CD4-positive, alpha-beta T cell (primary cell): Measurements from ENCODE around the gene PITPNC1. TPM values are rescaled to one million over a fixed set of nuclear protein-coding genes. Genes with fewer than 3 reads are reported as not detected.

ENCODE experiments used
- ATAC-seq: fragments of 200-7000 bp; cut with Tn5 transposase; one replicate; pipeline ENCODE4 v1.10.0; 2022; ENCODE audit warnings: mild to moderate bottlenecking; ENCODE audit not compliant: poor library complexity
- CTCF ChIA-PET: fragments of 350-600 bp; sonication (Branson Sonifier 250); formaldehyde crosslinking; loops from one replicate; lab custom pipeline; 2021; ENCODE audit warnings: antibody characterized with exemption, inconsistent platforms; lab: Charles Lee
- POLR2A ChIA-PET: fragments of 350-600 bp; sonication (Branson Sonifier 250); formaldehyde crosslinking; loops from one replicate; lab custom pipeline; 2021; ENCODE audit warnings: antibody characterized with exemption, inconsistent platforms; lab: Charles Lee
- DNase-seq, 14 experiments: peaks; one replicate each; pipeline ENCODE4 v3.0.0-alpha.2; 2013 to 2020; ENCODE audit warnings: mixed read lengths in 2 of 14
- H3K27ac ChIP-seq, 2 donors: one replicate each; pipeline versions ENCODE4 v1.5.1 to v1.7.0; 2013; ENCODE audit warnings: low read length in 2 of 2, low read depth in 1 of 2, mild to moderate bottlenecking in 1 of 2
- H3K27me3 ChIP-seq, 2 experiments: 1 replicate in 1 of 2; 2 replicates in 1 of 2; pipeline versions ENCODE4 v1.6.1 to v1.7.0; 2013; ENCODE audit warnings: low read length in 2 of 2, control low read depth in 1 of 2, mild to moderate bottlenecking in 1 of 2, moderate library complexity in 1 of 2; ENCODE audit not compliant: insufficient read depth in 2 of 2, control insufficient read depth in 1 of 2
- H3K36me3 ChIP-seq: one replicate; pipeline ENCODE4 v1.6.1; 2013; ENCODE audit warnings: low read length, control low read depth; ENCODE audit not compliant: insufficient read depth
- H3K4me1 ChIP-seq: one replicate; pipeline ENCODE4 v1.6.1; 2013; ENCODE audit warnings: low read length, control low read depth; ENCODE audit not compliant: insufficient read depth
- H3K4me3 ChIP-seq: one replicate; pipeline ENCODE4 v1.5.1; 2013; ENCODE audit warnings: mild to moderate bottlenecking, low read length, moderate library complexity
- H3K9me3 ChIP-seq, 2 experiments: 1 replicate in 1 of 2; 2 replicates in 1 of 2; pipeline versions ENCODE4 v1.6.1 to v1.7.0; 2013; ENCODE audit warnings: low read length in 2 of 2, mild to moderate bottlenecking in 2 of 2, control low read depth in 1 of 2, moderate library complexity in 1 of 2; ENCODE audit not compliant: control insufficient read depth in 1 of 2, insufficient read depth in 1 of 2
- H3K27ac Mint-ChIP-seq: one replicate; pipeline ENCODE4 v1.8.0; 2020; ENCODE audit warnings: mixed read lengths
- H3K27me3 Mint-ChIP-seq: one replicate; pipeline ENCODE4 v1.8.0; 2021; ENCODE audit warnings: mixed read lengths
- H3K36me3 Mint-ChIP-seq: one replicate; pipeline ENCODE4 v1.8.0; 2021; ENCODE audit warnings: low read depth, mixed read lengths
- H3K4me1 Mint-ChIP-seq: one replicate; pipeline ENCODE4 v1.8.0; 2021; ENCODE audit warnings: low read depth, mixed read lengths
- H3K4me3 Mint-ChIP-seq: one replicate; pipeline ENCODE4 v1.8.0; 2020; ENCODE audit warnings: mild to moderate bottlenecking, mixed read lengths
- H3K9me3 Mint-ChIP-seq: one replicate; pipeline ENCODE4 v1.8.0; 2020; ENCODE audit warnings: mixed read lengths
- intact Hi-C, 2 experiments: fragments of 100-400 bp; cut with DNase I in 1 of 2; cut with micrococcal nuclease in 1 of 2; formaldehyde crosslinking; loops; one replicate each; pipeline versions ENCODE4 v1.15.1 to v1.9.0; 2023 to 2025; cut with DNase I, micrococcal nuclease
- total RNA-seq, 174 experiments: library from RNA in 2 of 174; stranded (reverse) in 2 of 174; gene quantifications; one replicate each; pipeline ENCODE4 v1.2.3 and lab custom pipeline; 2021 to 2026
- TF ChIP-seq, protein P1 (sequence below): fragments of 200-600 bp; IDR thresholded peaks from one replicate; pipeline ENCODE4 v1.8.0; 2022; ENCODE audit warnings: antibody characterized with exemption, mild to moderate bottlenecking

PITPNC1 gene
- total RNA-seq, 2 experiments from 2014 or later, result 80.2 to 83.4 TPM

DNA sequence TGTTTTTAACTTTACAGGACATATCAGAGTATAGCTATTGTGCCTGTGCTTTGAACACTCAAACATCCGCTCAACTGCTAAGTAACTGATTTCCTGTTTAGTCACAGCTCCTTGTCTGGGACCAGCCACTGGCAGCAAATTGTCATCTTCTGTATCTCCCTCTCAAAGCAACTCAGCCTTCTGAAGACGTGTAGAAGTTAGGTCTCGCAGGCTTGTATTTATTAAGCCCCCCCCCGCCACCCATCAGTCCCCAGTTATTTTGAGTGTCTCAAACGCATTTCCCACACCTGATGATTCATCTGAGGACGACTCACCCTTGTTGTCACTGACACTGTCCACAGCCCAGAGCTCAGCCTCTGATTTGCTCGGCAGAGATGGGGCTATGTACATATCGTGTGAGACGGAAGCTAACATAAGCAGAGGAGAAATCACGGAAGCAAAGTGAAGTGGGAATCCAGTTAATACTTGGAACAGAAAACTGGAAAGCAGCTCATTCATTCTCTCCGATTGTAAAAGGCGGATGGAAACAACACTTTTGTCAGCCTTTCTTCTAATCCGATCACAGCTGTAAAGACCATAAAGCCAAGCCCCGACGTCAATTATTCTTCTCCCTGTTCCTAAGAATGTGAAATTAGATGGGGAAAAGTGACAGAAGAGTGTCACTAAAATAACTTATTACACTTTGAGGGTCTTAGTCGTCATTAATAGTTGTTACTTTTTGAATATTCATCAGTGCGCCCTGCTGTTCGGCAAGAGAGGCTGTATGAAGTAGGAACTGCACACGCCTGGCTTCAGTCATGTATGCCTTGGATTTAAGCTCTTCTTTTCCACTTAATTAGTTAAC is 64.2 kb downstream of the PITPNC1 start:
- TF ChIP-seq, protein P1, sequence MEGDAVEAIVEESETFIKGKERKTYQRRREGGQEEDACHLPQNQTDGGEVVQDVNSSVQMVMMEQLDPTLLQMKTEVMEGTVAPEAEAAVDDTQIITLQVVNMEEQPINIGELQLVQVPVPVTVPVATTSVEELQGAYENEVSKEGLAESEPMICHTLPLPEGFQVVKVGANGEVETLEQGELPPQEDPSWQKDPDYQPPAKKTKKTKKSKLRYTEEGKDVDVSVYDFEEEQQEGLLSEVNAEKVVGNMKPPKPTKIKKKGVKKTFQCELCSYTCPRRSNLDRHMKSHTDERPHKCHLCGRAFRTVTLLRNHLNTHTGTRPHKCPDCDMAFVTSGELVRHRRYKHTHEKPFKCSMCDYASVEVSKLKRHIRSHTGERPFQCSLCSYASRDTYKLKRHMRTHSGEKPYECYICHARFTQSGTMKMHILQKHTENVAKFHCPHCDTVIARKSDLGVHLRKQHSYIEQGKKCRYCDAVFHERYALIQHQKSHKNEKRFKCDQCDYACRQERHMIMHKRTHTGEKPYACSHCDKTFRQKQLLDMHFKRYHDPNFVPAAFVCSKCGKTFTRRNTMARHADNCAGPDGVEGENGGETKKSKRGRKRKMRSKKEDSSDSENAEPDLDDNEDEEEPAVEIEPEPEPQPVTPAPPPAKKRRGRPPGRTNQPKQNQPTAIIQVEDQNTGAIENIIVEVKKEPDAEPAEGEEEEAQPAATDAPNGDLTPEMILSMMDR, result no peak
- peak overlapping the region; percentile 80 for H3K4me3 Mint-ChIP-seq
- peaks cover 89% of the 10 kb centered on the region for H3K4me1 Mint-ChIP-seq
- intact Hi-C loops, result loop anchor here (1.0 to 2.0 kb wide), 5 partner anchors 11 to 62 kb away; no protein-coding TSS in a partner anchor
- Histone ChIP-seq H3K9me3 (no peaks in the 10 kb centered on the region), H3K27ac (peak overlapping the region; percentile 89 to 93), H3K36me3 (no peaks in the 10 kb centered on the region), H3K4me3 (peak overlapping the region; percentile 43), H3K4me1 (peaks cover 94% of the 10 kb centered on the region), H3K27me3 (no peaks in the 10 kb centered on the region)
- ChIA-PET CTCF (interaction anchor here (0.9 to 5.6 kb wide), 16 partner anchors 9 to 66 kb away, joined by 3 to 80 read pairs (median 7); partner anchors contain the start of gene PITPNC1), POLR2A (interaction anchor here (0.6 to 5.9 kb wide), 37 partner anchors 7 to 851 kb away, joined by 3 to 182 read pairs (median 6); partner anchors contain the start of genes BPTF, HELZ, NOL11 and PITPNC1)
- peak overlapping the region; percentile 91 for H3K27ac Mint-ChIP-seq
- peaks cover 14% of the 10 kb centered on the region for H3K36me3 Mint-ChIP-seq
- H3K9me3 Mint-ChIP-seq, result no peaks in the 10 kb centered on the region
- ATAC-seq, result peak; percentile 86
- peak; percentile 65 to 93 (median 79) for DNase-seq
- H3K27me3 Mint-ChIP-seq, result no peaks in the 10 kb centered on the region

DNA sequence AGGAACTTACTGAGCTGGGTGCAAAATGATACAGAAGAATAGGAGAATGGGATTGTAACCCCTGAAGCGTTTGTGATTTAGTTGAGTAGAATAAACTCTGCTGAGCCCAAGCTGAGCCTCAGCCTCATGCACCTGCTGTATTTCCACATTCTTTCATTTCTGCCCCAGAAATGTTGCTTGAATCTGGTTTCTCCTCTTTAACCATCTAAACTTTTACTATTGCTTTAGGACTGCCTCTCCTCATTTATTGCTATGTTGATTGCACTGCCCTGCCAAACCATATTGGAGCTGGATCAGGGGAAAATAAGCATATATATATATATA is 64.8 kb downstream of the PITPNC1 start:
- H3K36me3 Mint-ChIP-seq, result peaks cover 11% of the 10 kb centered on the region
- POLR2A ChIA-PET, result interaction anchor here (1.0 to 5.9 kb wide), 24 partner anchors 8 to 764 kb away, joined by 3 to 182 read pairs (median 10); partner anchors contain the start of genes NOL11 and PITPNC1
- H3K4me3 Mint-ChIP-seq, result peak overlapping the region; percentile 80
- peak overlapping the region; percentile 43 for H3K4me3 ChIP-seq
- H3K27ac ChIP-seq, result peak overlapping the region; percentile 89 to 93
- H3K4me1 Mint-ChIP-seq, result peaks cover 86% of the 10 kb centered on the region
- CTCF ChIA-PET, result interaction anchor here (0.5 to 5.6 kb wide), 12 partner anchors 9 to 67 kb away, joined by 3 to 80 read pairs (median 9); partner anchors contain the start of gene PITPNC1
- H3K9me3 Mint-ChIP-seq, result no peaks in the 10 kb centered on the region
- H3K4me1 ChIP-seq, result peaks cover 93% of the 10 kb centered on the region
- no peak for DNase-seq
- intact Hi-C loops, result loop anchor here (1.0 to 2.0 kb wide), 5 partner anchors 10 to 63 kb away; no protein-coding TSS in a partner anchor
- H3K27ac Mint-ChIP-seq, result peak overlapping the region; percentile 91
- no peaks in the 10 kb centered on the region for H3K36me3 ChIP-seq
- no peaks in the 10 kb centered on the region for H3K9me3 ChIP-seq
- ATAC-seq, result no peak
- H3K27me3 ChIP-seq, result no peaks in the 10 kb centered on the region
- H3K27me3 Mint-ChIP-seq, result no peaks in the 10 kb centered on the region
- TF ChIP-seq, protein P1, result no peak

DNA sequence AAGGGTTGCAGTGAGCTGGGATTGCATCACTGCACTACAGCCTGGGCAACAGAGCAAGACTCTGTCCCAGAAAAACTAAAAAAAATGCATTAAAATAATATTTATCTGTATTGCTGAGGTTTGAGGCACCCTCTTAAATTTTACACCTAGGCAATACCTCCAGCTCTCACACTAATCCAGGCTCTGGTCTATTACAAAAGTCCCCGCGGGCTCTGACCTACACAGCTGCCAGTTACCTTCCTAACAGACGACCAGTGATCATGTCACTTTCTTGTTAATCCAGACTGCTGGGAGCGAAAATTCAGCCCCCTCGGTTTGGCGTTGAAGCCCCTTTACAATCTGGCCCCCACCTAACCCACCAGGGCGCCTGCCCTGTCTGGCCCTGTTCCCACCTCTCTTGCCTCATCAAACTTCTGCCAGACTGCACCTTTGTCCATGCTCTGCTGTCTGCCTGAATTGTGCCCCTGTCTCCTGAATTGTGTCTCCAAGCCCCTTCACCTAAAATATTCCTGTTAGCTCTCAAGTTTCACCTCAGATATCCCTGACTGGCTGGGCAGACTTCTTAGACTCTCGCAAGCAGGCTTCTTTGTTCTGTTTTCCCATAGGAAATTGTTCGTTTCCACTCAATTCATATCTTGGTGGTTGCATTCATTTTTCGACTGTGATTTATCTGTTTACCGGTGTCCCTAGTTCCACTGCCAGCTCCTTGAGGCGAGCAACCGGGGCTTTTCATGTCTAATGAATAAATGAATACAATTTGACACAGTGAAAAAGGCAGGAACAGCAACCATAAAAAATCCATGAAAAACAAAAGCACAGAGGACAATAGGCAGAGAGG is 65.9 kb downstream of the PITPNC1 start:
- Histone ChIP-seq H3K27ac (peak overlapping the region; percentile 89 to 93), H3K4me3 (no peak overlapping the region), H3K9me3 (no peaks in the 10 kb centered on the region), H3K36me3 (no peaks in the 10 kb centered on the region), H3K4me1 (peaks cover 93% of the 10 kb centered on the region), H3K27me3 (no peaks in the 10 kb centered on the region)
- ATAC-seq (no peak), DNase-seq (no peak)
- POLR2A ChIA-PET, result interaction anchor here (0.8 to 5.9 kb wide), 10 partner anchors 9 to 65 kb away, joined by 3 to 182 read pairs (median 38); partner anchors contain the start of gene PITPNC1
- Mint-ChIP-seq H3K27ac (peak overlapping the region; percentile 91), H3K4me1 (peaks cover 86% of the 10 kb centered on the region), H3K4me3 (peak overlapping the region; percentile 49), H3K27me3 (no peaks in the 10 kb centered on the region), H3K9me3 (no peaks in the 10 kb centered on the region), H3K36me3 (peaks cover 11% of the 10 kb centered on the region)
- CTCF ChIA-PET, result interaction anchor here (0.7 to 5.6 kb wide), 8 partner anchors 11 to 382 kb away, joined by 3 to 80 read pairs (median 9); partner anchors contain the start of genes BPTF and PITPNC1
- TF ChIP-seq, protein P1, result no peak
- intact Hi-C loops, result no loop called here
